Neural progenitor cell (in vitro differentiated cells): ENCODE results near the gene BMF. TPM values are rescaled to one million over a fixed set of nuclear protein-coding genes. Genes with fewer than 3 reads are reported as not detected.

Experiments
- DNase-seq: peaks from one replicate; pipeline ENCODE4 v3.0.0-alpha.2; 2016; ENCODE audit warnings: low spot score
- H2AFZ ChIP-seq: fragments of 200-600 bp; sonication (generic); replicated peaks from 2 replicates; pipeline ENCODE4 v1.6.1; 2016; ENCODE audit warnings: antibody characterized with exemption
- H3F3A ChIP-seq: fragments of 200-600 bp; sonication (generic); 2 replicates; pipeline ENCODE4 v1.6.1; 2016; ENCODE audit warnings: antibody characterized with exemption, low read depth
- H3K27ac ChIP-seq: fragments of 200-600 bp; sonication (generic); 2 replicates; pipeline ENCODE4 v1.5.1; 2016; ENCODE audit warnings: mild to moderate bottlenecking
- H3K27me3 ChIP-seq: fragments of 200-600 bp; sonication (generic); 2 replicates; pipeline ENCODE4 v1.6.1; 2016; ENCODE audit warnings: mild to moderate bottlenecking, moderate library complexity
- H3K36me3 ChIP-seq: fragments of 200-600 bp; sonication (generic); 2 replicates; pipeline ENCODE4 v1.5.1; 2016
- H3K4me1 ChIP-seq: fragments of 200-600 bp; sonication (generic); 2 replicates; pipeline ENCODE4 v1.6.1; 2016; ENCODE audit warnings: mixed run types
- H3K4me2 ChIP-seq: fragments of 200-600 bp; sonication (generic); 2 replicates; pipeline ENCODE4 v1.6.1; 2016
- H3K4me3 ChIP-seq: fragments of 200-600 bp; sonication (generic); 2 replicates; pipeline ENCODE4 v1.5.1; 2016
- H3K79me2 ChIP-seq: fragments of 200-600 bp; sonication (generic); 2 replicates; pipeline ENCODE4 v1.6.1; 2016; ENCODE audit warnings: low read depth
- H3K9ac ChIP-seq: fragments of 200-600 bp; sonication (generic); 2 replicates; pipeline ENCODE4 v1.6.1; 2016
- H3K9me3 ChIP-seq: fragments of 200-600 bp; sonication (generic); 2 replicates; pipeline ENCODE4 v1.5.1; 2016; ENCODE audit warnings: low read depth
- H4K20me1 ChIP-seq: fragments of 200-600 bp; sonication (generic); 2 replicates; pipeline ENCODE4 v1.6.1; 2016; ENCODE audit warnings: low read depth
- H3K27ac Mint-ChIP-seq: 3 replicates; pipeline ENCODE4 v1.8.0; 2021; ENCODE audit warnings: mixed read lengths
- H3K27me3 Mint-ChIP-seq: 2 replicates; pipeline ENCODE4 v1.8.0; 2022; ENCODE audit warnings: low read depth, mild to moderate bottlenecking, inconsistent platforms, moderate library complexity, mixed read lengths; ENCODE audit not compliant: insufficient read depth
- H3K36me3 Mint-ChIP-seq: 3 replicates; pipeline ENCODE4 v1.8.0; 2021; ENCODE audit warnings: mixed read lengths
- H3K4me1 Mint-ChIP-seq: 3 replicates; pipeline ENCODE4 v1.8.0; 2021; ENCODE audit warnings: mixed read lengths
- H3K4me3 Mint-ChIP-seq: 3 replicates; pipeline ENCODE4 v1.8.0; 2021; ENCODE audit warnings: mild to moderate bottlenecking, moderate library complexity, mixed read lengths
- H3K9me3 Mint-ChIP-seq: 3 replicates; pipeline ENCODE4 v1.8.0; 2020; ENCODE audit warnings: mixed read lengths
- CTCF ChIP-seq: fragments of 200-600 bp; sonication (generic); IDR thresholded peaks from 2 replicates; pipeline ENCODE4 v1.5.1; 2017; ENCODE audit warnings: antibody characterized with exemption, mild to moderate bottlenecking
- EZH2 ChIP-seq: fragments of 200-600 bp; sonication (generic); IDR thresholded peaks from 2 replicates; pipeline ENCODE4 v1.6.1; 2017; ENCODE audit warnings: antibody characterized with exemption, mild to moderate bottlenecking, moderate library complexity
- EZH2phosphoT487 ChIP-seq: fragments of 200-600 bp; sonication (generic); IDR thresholded peaks from 2 replicates; pipeline ENCODE4 v1.6.1; 2017; ENCODE audit warnings: antibody characterized with exemption
- total RNA-seq: library from RNA; depleted of rRNA; stranded (reverse); fragments of >200 nt; gene quantifications from 2 replicates; pipeline ENCODE4 v1.2.3, GENCODE V29; 2015; ENCODE audit warnings: low replicate concordance

BMF gene
- total RNA-seq, 1 donor from 2014 or later = 8.0 TPM

GRCh38 chr15:40084650-40085049 is 24.0 kb downstream of the BMF start:
- peak overlapping the region; percentile 84 for H3K27ac Mint-ChIP-seq
- Histone ChIP-seq H3K4me3 (no peak overlapping the region), H3K79me2 (no peaks in the 10 kb centered on the region), H2AFZ (no peak overlapping the region), H3K27ac (no peak overlapping the region), H3K9ac (no peak overlapping the region), H4K20me1 (peaks cover 22% of the 10 kb centered on the region), H3K9me3 (no peaks in the 10 kb centered on the region), H3K4me2 (no peak overlapping the region), H3F3A (peaks cover 36% of the 10 kb centered on the region), H3K27me3 (peaks cover 44% of the 10 kb centered on the region), H3K4me1 (peaks cover 56% of the 10 kb centered on the region), H3K36me3 (no peaks in the 10 kb centered on the region)
- peaks cover 92% of the 10 kb centered on the region for H3K4me1 Mint-ChIP-seq
- no peak for DNase-seq
- H3K27me3 Mint-ChIP-seq = peaks cover 7% of the 10 kb centered on the region
- H3K36me3 Mint-ChIP-seq = peaks cover 3% of the 10 kb centered on the region
- no peaks in the 10 kb centered on the region for H3K9me3 Mint-ChIP-seq
- TF ChIP-seq EZH2phosphoT487 = no peak
- TF ChIP-seq EZH2 = no peak
- TF ChIP-seq CTCF = no peak
- peak overlapping the region; percentile 43 for H3K4me3 Mint-ChIP-seq

- no peaks in the 10 kb centered on the region for H3K36me3 ChIP-seq
- peaks cover 26% of the 10 kb centered on the region for H3F3A ChIP-seq
- no peaks in the 10 kb centered on the region for H3K9me3 ChIP-seq
- no peak for DNase-seq
- peak overlapping the region; percentile 22 for H3K4me3 ChIP-seq
- peaks cover 33% of the 10 kb centered on the region for H3K4me1 ChIP-seq
- Mint-ChIP-seq H3K27ac (peak overlapping the region; percentile 93), H3K27me3 (peaks cover 3% of the 10 kb centered on the region), H3K4me1 (peaks cover 73% of the 10 kb centered on the region), H3K9me3 (no peaks in the 10 kb centered on the region), H3K36me3 (no peaks in the 10 kb centered on the region), H3K4me3 (peak overlapping the region; percentile 64)
- no peaks in the 10 kb centered on the region for H4K20me1 ChIP-seq
- no peak overlapping the region for H3K9ac ChIP-seq
- peaks cover 63% of the 10 kb centered on the region for H3K27me3 ChIP-seq
- no peak overlapping the region for H3K27ac ChIP-seq
- no peak for TF ChIP-seq EZH2
- TF ChIP-seq EZH2phosphoT487 = no peak
- no peak for TF ChIP-seq CTCF
- no peaks in the 10 kb centered on the region for H3K79me2 ChIP-seq
- peak overlapping the region; percentile 73 for H3K4me2 ChIP-seq
- peak overlapping the region; percentile 27 for H2AFZ ChIP-seq
Observed at GRCh38 chr15:40082195-40082883, 26.3 kb downstream of the BMF start.

GRCh38 chr15:40081691-40082194 is 26.9 kb downstream of the BMF start:
- DNase-seq = peak; percentile 94
- H3K4me1 Mint-ChIP-seq = peaks cover 67% of the 10 kb centered on the region

More at GRCh38 chr15:40081691-40082194, 26.9 kb downstream of the BMF start:
- Mint-ChIP-seq H3K27me3 (peaks cover 3% of the 10 kb centered on the region), H3K9me3 (no peaks in the 10 kb centered on the region), H3K27ac (peak overlapping the region; percentile 93), H3K4me3 (peak overlapping the region; percentile 64), H3K36me3 (no peaks in the 10 kb centered on the region)
- Histone ChIP-seq H2AFZ (peak overlapping the region; percentile 27), H3K4me1 (peaks cover 27% of the 10 kb centered on the region), H3K36me3 (no peaks in the 10 kb centered on the region), H3K27me3 (peaks cover 67% of the 10 kb centered on the region), H3F3A (peaks cover 26% of the 10 kb centered on the region), H3K4me2 (peak overlapping the region; percentile 73), H3K79me2 (no peaks in the 10 kb centered on the region), H3K9me3 (no peaks in the 10 kb centered on the region), H3K9ac (no peak overlapping the region), H3K27ac (peak overlapping the region; percentile 6), H4K20me1 (no peaks in the 10 kb centered on the region), H3K4me3 (peak overlapping the region; percentile 22)
- no peak for TF ChIP-seq EZH2
- no peak for TF ChIP-seq EZH2phosphoT487
- peak; percentile 9 for TF ChIP-seq CTCF
